Measurements from ENCODE around the gene BEGAIN. TPM values are rescaled to one million over a fixed set of nuclear protein-coding genes. Genes with fewer than 3 reads are reported as not detected.
"Not testable (repeated sequence)": the region's sequence is repeated elsewhere in the genome, so short reads cannot be mapped to it uniquely, and the experiment has no call there.

BEGAIN gene
- polyA plus RNA-seq, 4 donors: 1.2 to 3.6 (median 1.8) TPM

GRCh38 chr14:100529561-100530031 lies 57.6 kb downstream of the BEGAIN start:
- DNase-seq (ENCODE audit: low read depth in 4 of 4, low spot score in 3 of 4): no peak

GRCh38 chr14:100528962-100529560 lies 58.2 kb downstream of the BEGAIN start:
- no peak for DNase-seq (ENCODE audit: low read depth in 4 of 4, low spot score in 3 of 4)

- no peak for DNase-seq (ENCODE audit: low read depth in 4 of 4, low spot score in 3 of 4)
Observed at GRCh38 chr14:100526632-100527031, 60.6 kb downstream of the BEGAIN start.

GRCh38 chr14:100526057-100526456 lies 61.2 kb downstream of the BEGAIN start:
- DNase-seq (ENCODE audit: low read depth in 4 of 4, low spot score in 3 of 4): no peak

GRCh38 chr14:100525615-100526014 lies 61.6 kb downstream of the BEGAIN start:
- no peak for DNase-seq (ENCODE audit: low read depth in 4 of 4, low spot score in 3 of 4)

- DNase-seq (ENCODE audit: low read depth in 4 of 4, low spot score in 3 of 4): no peak
Observed at GRCh38 chr14:100524933-100525243, 62.3 kb downstream of the BEGAIN start.

- DNase-seq (ENCODE audit: low read depth in 4 of 4, low spot score in 3 of 4): no peak
Observed at GRCh38 chr14:100524233-100524932, 62.8 kb downstream of the BEGAIN start.

- DNase-seq (ENCODE audit: low read depth in 4 of 4, low spot score in 3 of 4): no peak
Observed at GRCh38 chr14:100523843-100524169, 63.4 kb downstream of the BEGAIN start.

- no peak for DNase-seq (ENCODE audit: low read depth in 4 of 4, low spot score in 3 of 4)
Observed at GRCh38 chr14:100523131-100523842, 63.9 kb downstream of the BEGAIN start.

GRCh38 chr14:100522616-100523099 lies 64.6 kb downstream of the BEGAIN start:
- no peak for DNase-seq (ENCODE audit: low read depth in 4 of 4, low spot score in 3 of 4)

- DNase-seq (ENCODE audit: low read depth in 4 of 4, low spot score in 3 of 4): not testable (repeated sequence)
Observed at GRCh38 chr14:100506053-100506452, 81.2 kb downstream of the BEGAIN start.

- no peak for DNase-seq (ENCODE audit: low read depth in 4 of 4, low spot score in 3 of 4)
Observed at GRCh38 chr14:100504372-100505078, 82.7 kb downstream of the BEGAIN start.

GRCh38 chr14:100503251-100503650 lies 84.0 kb downstream of the BEGAIN start:
- DNase-seq (ENCODE audit: low read depth in 4 of 4, low spot score in 3 of 4): no peak

GRCh38 chr14:100502622-100503220 lies 84.5 kb downstream of the BEGAIN start:
- no peak for DNase-seq (ENCODE audit: low read depth in 4 of 4, low spot score in 3 of 4)

- DNase-seq (ENCODE audit: low read depth in 4 of 4, low spot score in 3 of 4): no peak
Observed at GRCh38 chr14:100500128-100500527, 87.1 kb downstream of the BEGAIN start.

GRCh38 chr14:100498068-100498467 lies 89.1 kb downstream of the BEGAIN start:
- DNase-seq (ENCODE audit: low read depth in 4 of 4, low spot score in 3 of 4): no peak

- DNase-seq (ENCODE audit: low read depth in 4 of 4, low spot score in 3 of 4): no peak
Observed at GRCh38 chr14:100495917-100496316, 91.3 kb downstream of the BEGAIN start.

- no peak for DNase-seq (ENCODE audit: low read depth in 4 of 4, low spot score in 3 of 4)
Observed at GRCh38 chr14:100494645-100495044, 92.6 kb downstream of the BEGAIN start.

GRCh38 chr14:100490252-100490651 lies 97.0 kb downstream of the BEGAIN start:
- no peak for DNase-seq (ENCODE audit: low read depth in 4 of 4, low spot score in 3 of 4)

- no peak for DNase-seq (ENCODE audit: low read depth in 4 of 4, low spot score in 3 of 4)
Observed at GRCh38 chr14:100488057-100488456, 99.2 kb downstream of the BEGAIN start.

- no peak for DNase-seq (ENCODE audit: low read depth in 4 of 4, low spot score in 3 of 4)
Observed at GRCh38 chr14:100487304-100487703, 99.9 kb downstream of the BEGAIN start.
